Osteocyte (in vitro differentiated cells): ENCODE data around the gene PLA2G12A. TPM values are rescaled to one million over a fixed set of nuclear protein-coding genes. Genes with fewer than 3 reads are reported as not detected.

Experiments
- DNase-seq: peaks from one replicate; pipeline ENCODE4 v3.0.0; 2021; ENCODE audit warnings: mixed read lengths; ENCODE audit not compliant: unreplicated experiment; ENCODE audit errors: extremely low spot score
- H3K27ac Mint-ChIP-seq: one replicate; pipeline ENCODE4 v1.8.0; 2021; ENCODE audit warnings: mild to moderate bottlenecking, mixed read lengths; ENCODE audit not compliant: unreplicated experiment
- H3K27me3 Mint-ChIP-seq: one replicate; pipeline ENCODE4 v1.8.0; 2021; ENCODE audit warnings: mixed read lengths; ENCODE audit not compliant: unreplicated experiment
- H3K36me3 Mint-ChIP-seq: one replicate; pipeline ENCODE4 v1.8.0; 2021; ENCODE audit warnings: mixed read lengths; ENCODE audit not compliant: unreplicated experiment
- H3K4me1 Mint-ChIP-seq: one replicate; pipeline ENCODE4 v1.8.0; 2021; ENCODE audit warnings: mixed read lengths; ENCODE audit not compliant: unreplicated experiment
- H3K4me3 Mint-ChIP-seq: one replicate; pipeline ENCODE4 v1.8.0; 2021; ENCODE audit warnings: mild to moderate bottlenecking, moderate library complexity, mixed read lengths; ENCODE audit not compliant: unreplicated experiment
- H3K9me3 Mint-ChIP-seq: one replicate; pipeline ENCODE4 v1.8.0; 2021; ENCODE audit warnings: mixed read lengths; ENCODE audit not compliant: unreplicated experiment
- CTCF ChIP-seq: fragments of 200-600 bp; sonication (generic); IDR thresholded peaks from 2 replicates; pipeline ENCODE4 v1.5.0; 2021; ENCODE audit warnings: antibody characterized with exemption, mild to moderate bottlenecking, moderate library complexity
- total RNA-seq: library from RNA; stranded (reverse); gene quantifications from 2 replicates; pipeline ENCODE4 v1.2.1, GENCODE V29; 2021

The PLA2G12A gene
- total RNA-seq, 1 donor from 2014 or later: 38.6 TPM

DNA sequence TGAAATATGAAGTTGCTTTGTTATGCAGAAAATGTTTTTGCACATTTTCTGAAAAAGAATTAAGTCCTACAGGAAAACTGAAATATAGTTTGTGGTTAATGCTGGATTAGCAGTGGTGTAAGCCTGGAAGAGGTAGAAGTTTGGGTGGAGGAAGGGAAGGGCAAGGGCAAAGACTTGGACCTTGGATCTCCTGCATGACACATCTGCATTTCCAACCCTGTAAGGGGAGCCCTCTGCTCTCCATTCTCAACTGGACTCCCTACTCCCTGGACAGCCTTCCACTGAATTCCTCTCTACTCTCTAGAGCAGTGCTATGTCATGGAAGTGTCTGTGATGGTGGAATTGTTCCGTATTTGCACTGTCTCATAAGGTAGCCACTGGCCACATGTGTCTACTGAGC, 31.2 kb downstream of the PLA2G12A start:
- H3K4me1 Mint-ChIP-seq: peaks cover 20% of the 10 kb centered on the region
- no peak for TF ChIP-seq CTCF
- H3K27me3 Mint-ChIP-seq: no peaks in the 10 kb centered on the region
- H3K27ac Mint-ChIP-seq: no peak overlapping the region
- peaks cover 20% of the 10 kb centered on the region for H3K36me3 Mint-ChIP-seq
- no peaks in the 10 kb centered on the region for H3K9me3 Mint-ChIP-seq
- H3K4me3 Mint-ChIP-seq: no peak overlapping the region
- DNase-seq: no peak

DNA sequence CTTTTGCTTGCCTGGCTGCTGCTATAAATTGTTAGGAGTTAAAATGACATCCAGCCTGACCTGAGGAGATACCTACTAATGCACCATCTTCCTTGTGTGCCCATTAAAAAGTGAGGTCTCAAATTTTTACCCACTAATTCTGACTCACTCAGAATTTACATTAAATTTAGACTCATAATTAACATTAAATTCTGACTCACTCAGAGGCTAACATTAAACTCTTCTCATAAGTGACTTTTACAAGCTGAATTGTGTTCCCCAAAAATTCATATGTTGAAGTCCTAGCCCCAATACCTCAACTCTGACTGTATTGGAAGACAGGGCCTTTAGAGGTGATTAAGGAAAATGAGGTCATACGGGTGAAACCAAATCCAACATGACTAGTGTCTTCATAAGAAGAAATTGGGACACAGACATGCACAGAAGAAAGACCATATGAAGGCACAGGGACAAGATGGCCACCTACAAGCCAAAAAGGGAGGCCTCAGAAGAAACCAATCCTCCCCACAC, 38.4 kb downstream of the PLA2G12A start:
- H3K4me1 Mint-ChIP-seq: no peaks in the 10 kb centered on the region
- no peak for DNase-seq
- no peak overlapping the region for H3K27ac Mint-ChIP-seq
- H3K27me3 Mint-ChIP-seq: no peaks in the 10 kb centered on the region
- peaks cover 49% of the 10 kb centered on the region for H3K36me3 Mint-ChIP-seq
- no peaks in the 10 kb centered on the region for H3K9me3 Mint-ChIP-seq
- TF ChIP-seq CTCF: no peak
- H3K4me3 Mint-ChIP-seq: no peak overlapping the region

GRCh38 chr4:109690690-109691410, 39.0 kb downstream of the PLA2G12A start:
- H3K4me3 Mint-ChIP-seq: no peak overlapping the region
- peaks cover 49% of the 10 kb centered on the region for H3K36me3 Mint-ChIP-seq
- no peak overlapping the region for H3K27ac Mint-ChIP-seq
- no peak for DNase-seq
- H3K9me3 Mint-ChIP-seq: no peaks in the 10 kb centered on the region
- H3K4me1 Mint-ChIP-seq: no peaks in the 10 kb centered on the region
- no peak for TF ChIP-seq CTCF
- H3K27me3 Mint-ChIP-seq: no peaks in the 10 kb centered on the region

GRCh38 chr4:109684727-109685126, 45.1 kb downstream of the PLA2G12A start:
- H3K9me3 Mint-ChIP-seq: no peaks in the 10 kb centered on the region
- H3K4me3 Mint-ChIP-seq: no peak overlapping the region
- no peak for DNase-seq
- no peak for TF ChIP-seq CTCF
- no peak overlapping the region for H3K27ac Mint-ChIP-seq
- H3K27me3 Mint-ChIP-seq: no peaks in the 10 kb centered on the region
- H3K4me1 Mint-ChIP-seq: no peaks in the 10 kb centered on the region
- peaks cover 35% of the 10 kb centered on the region for H3K36me3 Mint-ChIP-seq

GRCh38 chr4:109683621-109684253, 46.1 kb downstream of the PLA2G12A start:
- H3K36me3 Mint-ChIP-seq: peaks cover 30% of the 10 kb centered on the region
- no peaks in the 10 kb centered on the region for H3K9me3 Mint-ChIP-seq

More at GRCh38 chr4:109683621-109684253, 46.1 kb downstream of the PLA2G12A start:
- Mint-ChIP-seq H3K4me1 (no peaks in the 10 kb centered on the region), H3K27me3 (no peaks in the 10 kb centered on the region), H3K27ac (no peak overlapping the region), H3K4me3 (no peak overlapping the region)
- no peak for TF ChIP-seq CTCF
- DNase-seq: no peak
